Testis (tissue), 2 donors: Measurements from ENCODE around the gene AKT1.

Experiments used
- CTCF ChIP-seq, 3 experiments: fragments of 450-650 bp in 2 of 3; fragments of 200-600 bp in 1 of 3; sonication (generic) in 1 of 3; IDR thresholded peaks; one replicate each; pipeline ENCODE4 v1.5.1; 2016 to 2019; ENCODE audit warnings: antibody characterized with exemption in 3 of 3, mild to moderate bottlenecking in 2 of 3, moderate library complexity in 1 of 3
- POLR2A ChIP-seq: fragments of 450-650 bp; IDR thresholded peaks from one replicate; pipeline ENCODE4 v1.6.1; 2017; ENCODE audit warnings: antibody characterized with exemption, mild to moderate bottlenecking, moderate library complexity

DNA sequence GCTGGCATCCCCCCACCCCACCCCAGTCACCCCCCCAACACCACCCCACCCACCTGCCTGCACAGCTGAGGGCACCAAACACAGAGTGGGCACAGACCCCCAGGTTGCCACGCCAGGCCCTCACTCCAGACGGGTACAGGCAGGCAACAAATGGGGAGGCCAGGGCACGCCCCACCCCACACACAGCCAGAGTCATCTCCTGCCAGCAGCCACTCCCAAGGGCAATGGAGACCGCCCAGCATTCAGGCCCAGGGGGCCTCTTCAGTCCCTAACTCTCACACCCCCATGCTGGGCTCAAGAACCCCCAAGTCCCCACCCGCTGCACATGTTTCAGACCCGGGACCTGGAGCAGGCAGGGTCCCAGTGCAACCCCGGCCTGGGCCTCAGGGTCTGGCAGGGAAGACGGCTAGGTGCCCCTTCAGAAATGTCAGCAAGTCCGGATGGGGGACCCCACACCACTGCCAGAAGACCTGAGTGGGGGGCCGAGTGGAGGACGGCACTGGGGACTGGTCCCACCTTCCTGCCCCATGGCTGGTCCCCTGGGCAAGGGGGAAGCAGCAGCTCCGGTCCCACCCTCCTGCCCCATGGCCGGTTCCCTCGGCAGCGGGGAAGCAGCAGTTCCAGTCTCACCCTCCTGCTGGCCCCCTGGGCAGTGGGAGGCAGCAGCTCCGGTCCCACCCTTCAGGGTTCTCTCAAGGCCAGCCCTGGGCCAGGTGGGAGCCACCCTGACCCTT, 11.9 kb downstream of the AKT1 start:
- TF ChIP-seq CTCF (IDR thresholded peaks at IDR 0.05) (no peak), POLR2A (no peak)
